ENCODE measurements around the gene BCAS3. TPM values are rescaled to one million over a fixed set of nuclear protein-coding genes. Genes with fewer than 3 reads are reported as not detected.
"Not testable (repeated sequence)": the region's sequence is repeated elsewhere in the genome, so short reads cannot be mapped to it uniquely, and the experiment has no call there.

BCAS3 gene
- total and polyA plus RNA-seq, 2 donors (not counting 1 experiment from before 2014, with no cell fraction given) = 13.9 to 73.4 TPM

DNA sequence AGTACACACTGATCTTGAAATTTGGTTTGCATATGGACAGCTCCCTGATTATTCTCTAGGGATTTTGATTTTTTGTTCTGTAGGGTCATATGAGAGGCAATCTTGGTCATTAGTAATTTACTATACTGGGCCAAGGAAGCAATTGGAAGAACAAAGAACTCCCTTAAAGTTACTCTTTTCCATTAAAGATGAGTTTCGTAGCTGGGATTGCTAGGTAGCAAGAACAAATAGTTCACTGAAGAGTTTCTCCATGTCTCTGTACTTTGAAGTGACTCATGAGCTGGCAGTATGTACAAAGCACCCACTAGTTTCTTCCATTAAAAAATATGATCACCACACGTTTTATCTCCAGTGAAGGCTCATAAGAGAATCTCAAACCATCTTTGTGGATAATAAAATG lies 6.2 kb upstream of the BCAS3 start:
- no peak for TF ChIP-seq EZH2 (IDR thresholded peaks at IDR 0.05; ENCODE audit: borderline replicate concordance, insufficient read depth, low read depth, low read length, poor library complexity, severe bottlenecking)
- TF ChIP-seq, protein P1, sequence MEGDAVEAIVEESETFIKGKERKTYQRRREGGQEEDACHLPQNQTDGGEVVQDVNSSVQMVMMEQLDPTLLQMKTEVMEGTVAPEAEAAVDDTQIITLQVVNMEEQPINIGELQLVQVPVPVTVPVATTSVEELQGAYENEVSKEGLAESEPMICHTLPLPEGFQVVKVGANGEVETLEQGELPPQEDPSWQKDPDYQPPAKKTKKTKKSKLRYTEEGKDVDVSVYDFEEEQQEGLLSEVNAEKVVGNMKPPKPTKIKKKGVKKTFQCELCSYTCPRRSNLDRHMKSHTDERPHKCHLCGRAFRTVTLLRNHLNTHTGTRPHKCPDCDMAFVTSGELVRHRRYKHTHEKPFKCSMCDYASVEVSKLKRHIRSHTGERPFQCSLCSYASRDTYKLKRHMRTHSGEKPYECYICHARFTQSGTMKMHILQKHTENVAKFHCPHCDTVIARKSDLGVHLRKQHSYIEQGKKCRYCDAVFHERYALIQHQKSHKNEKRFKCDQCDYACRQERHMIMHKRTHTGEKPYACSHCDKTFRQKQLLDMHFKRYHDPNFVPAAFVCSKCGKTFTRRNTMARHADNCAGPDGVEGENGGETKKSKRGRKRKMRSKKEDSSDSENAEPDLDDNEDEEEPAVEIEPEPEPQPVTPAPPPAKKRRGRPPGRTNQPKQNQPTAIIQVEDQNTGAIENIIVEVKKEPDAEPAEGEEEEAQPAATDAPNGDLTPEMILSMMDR (IDR thresholded peaks at IDR 0.05) = no peak
- H3K27ac Mint-ChIP-seq = no peak overlapping the region
- H4K20me1 ChIP-seq (ENCODE audit: control insufficient read depth, insufficient read depth, low read length, poor library complexity, severe bottlenecking) = no peaks in the 10 kb centered on the region
- ChIA-PET POLR2A (no interaction called here), CTCF (interaction anchor here (0.8 kb wide), 1 partner anchor 30 kb away, joined by 3 read pairs; no protein-coding TSS in a partner anchor)
- H3K4me2 ChIP-seq (replicated peaks; ENCODE audit: low read depth, low read length, poor library complexity, severe bottlenecking) = no peak overlapping the region
- no peaks in the 10 kb centered on the region for H3K27me3 Mint-ChIP-seq
- H3K9me3 Mint-ChIP-seq (ENCODE audit: insufficient read depth) = peaks cover 2% of the 10 kb centered on the region
- DNase-seq = no peak
- no CpG with 5 or more reads among the region's 2 CpGs for WGBS (ENCODE audit: insufficient coverage)
- no peak for ATAC-seq (ENCODE audit: low read depth)
- intact Hi-C loops (cut with micrococcal nuclease) = no loop called here
- H3K27me3 ChIP-seq (replicated peaks in 1 of 4; ENCODE audit: control extremely low read depth in 1 of 4, control insufficient read depth in 3 of 4, insufficient read depth in 4 of 4, low read length in 3 of 4) = no peaks in the 10 kb centered on the region
- H3K9me3 ChIP-seq (ENCODE audit: control extremely low read depth in 1 of 3, control insufficient read depth in 2 of 3, insufficient read depth in 1 of 3, low read length in 2 of 3) = no peaks in the 10 kb centered on the region
- H3K79me2 ChIP-seq (ENCODE audit: control insufficient read depth, insufficient read depth, low read length) = no peaks in the 10 kb centered on the region
- no peak overlapping the region for H2AFZ ChIP-seq (ENCODE audit: insufficient read depth, low read depth, low read length, poor library complexity, severe bottlenecking)
- H3K4me1 ChIP-seq (ENCODE audit: control insufficient read depth in 2 of 2, insufficient read depth in 2 of 2, low read length in 2 of 2) = peaks cover 0 to under 1% of the 10 kb centered on the region in 2 donors
- no peaks in the 10 kb centered on the region for H3K4me1 Mint-ChIP-seq
- no peak overlapping the region for H3K4me3 Mint-ChIP-seq
- H3K27ac ChIP-seq (ENCODE audit: low read length in 2 of 2) = no peak overlapping the region
- H3K36me3 ChIP-seq (replicated peaks in 1 of 2; ENCODE audit: control extremely low read depth in 1 of 2, control insufficient read depth in 1 of 2, extremely low read depth in 1 of 2, insufficient read depth in 2 of 2, low read length in 1 of 2) = no peaks in the 10 kb centered on the region
- H3K9ac ChIP-seq (ENCODE audit: low read length) = no peak overlapping the region
- H3K4me3 ChIP-seq (ENCODE audit: control extremely low read depth in 1 of 5, extremely low read depth in 1 of 5, insufficient read depth in 1 of 5, low read depth in 2 of 5, low read length in 4 of 5) = no peak overlapping the region

DNA sequence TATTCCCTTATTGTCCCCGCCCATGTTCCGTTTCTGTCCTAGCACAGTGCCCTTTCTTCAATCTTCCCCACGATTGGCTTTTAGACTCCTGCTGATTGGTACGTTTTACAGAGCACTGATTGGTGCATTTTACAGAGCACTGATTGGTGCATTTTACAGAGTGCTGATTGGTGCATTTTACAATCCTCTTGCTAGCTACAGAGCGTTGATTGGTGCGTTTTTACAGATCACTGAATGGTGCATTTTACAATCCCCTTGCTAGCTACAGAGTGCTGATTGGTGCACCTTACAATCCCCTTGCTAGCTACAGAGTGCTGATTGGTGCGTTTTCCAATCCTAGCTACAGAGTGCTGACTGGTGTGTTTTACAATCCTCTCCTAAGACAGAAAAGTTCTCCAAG lies 3.0 kb upstream of the BCAS3 start:
- H3K27me3 ChIP-seq (replicated peaks in 1 of 4; ENCODE audit: control extremely low read depth in 1 of 4, control insufficient read depth in 3 of 4, insufficient read depth in 4 of 4, low read length in 3 of 4); CTCF ChIA-PET; H3K27me3 Mint-ChIP-seq; H3K27ac ChIP-seq (ENCODE audit: low read length in 2 of 2); H4K20me1 ChIP-seq (ENCODE audit: control insufficient read depth, insufficient read depth, low read length, poor library complexity, severe bottlenecking); H3K9ac ChIP-seq (ENCODE audit: low read length); H3K27ac Mint-ChIP-seq; H3K9me3 Mint-ChIP-seq (ENCODE audit: insufficient read depth); DNase-seq; H2AFZ ChIP-seq (ENCODE audit: insufficient read depth, low read depth, low read length, poor library complexity, severe bottlenecking); H3K4me2 ChIP-seq (replicated peaks; ENCODE audit: low read depth, low read length, poor library complexity, severe bottlenecking); ATAC-seq (ENCODE audit: low read depth); H3K9me3 ChIP-seq (ENCODE audit: control extremely low read depth in 1 of 3, control insufficient read depth in 2 of 3, insufficient read depth in 1 of 3, low read length in 2 of 3); H3K36me3 ChIP-seq (replicated peaks in 1 of 2; ENCODE audit: control extremely low read depth in 1 of 2, control insufficient read depth in 1 of 2, extremely low read depth in 1 of 2, insufficient read depth in 2 of 2, low read length in 1 of 2); POLR2A ChIA-PET; H3K4me3 ChIP-seq (ENCODE audit: control extremely low read depth in 1 of 5, extremely low read depth in 1 of 5, insufficient read depth in 1 of 5, low read depth in 2 of 5, low read length in 4 of 5); H3K79me2 ChIP-seq (ENCODE audit: control insufficient read depth, insufficient read depth, low read length); H3K4me3 Mint-ChIP-seq: not testable (repeated sequence)
- peaks cover 19% of the 10 kb centered on the region for H3K4me1 Mint-ChIP-seq
- intact Hi-C loops (cut with micrococcal nuclease) = loop anchor here (5.0 kb wide), 2 partner anchors 712 to 1107 kb away; partner anchors contain the start of genes DHX40 and RNFT1
- H3K4me1 ChIP-seq (ENCODE audit: control insufficient read depth in 2 of 2, insufficient read depth in 2 of 2, low read length in 2 of 2) = peaks cover 9 to 12% of the 10 kb centered on the region in 2 donors
- 91% methylated on average over 7 of the region's 7 CpGs for WGBS (ENCODE audit: insufficient coverage)
